Activated naive CD8-positive, alpha-beta T cell treated with anti-CD3 and anti-CD28 coated beads for 36 hours (primary cell): ENCODE data around the gene SNX11. TPM values are rescaled to one million over a fixed set of nuclear protein-coding genes. Genes with fewer than 3 reads are reported as not detected.

Experiments used
- DNase-seq: peaks from one replicate; pipeline ENCODE4 v3.0.0; 2021
- H3K27ac Mint-ChIP-seq: one replicate; pipeline ENCODE4 v1.8.0; 2022; ENCODE audit warnings: mild to moderate bottlenecking, moderate library complexity, mixed read lengths
- H3K27me3 Mint-ChIP-seq: one replicate; pipeline ENCODE4 v1.8.0; 2022; ENCODE audit warnings: mild to moderate bottlenecking, mixed read lengths
- H3K36me3 Mint-ChIP-seq: one replicate; pipeline ENCODE4 v1.8.0; 2021; ENCODE audit warnings: mild to moderate bottlenecking, mixed read lengths
- H3K4me1 Mint-ChIP-seq: one replicate; pipeline ENCODE4 v1.8.0; 2021; ENCODE audit warnings: mixed read lengths
- H3K4me3 Mint-ChIP-seq: one replicate; pipeline ENCODE4 v1.8.0; 2022; ENCODE audit warnings: mild to moderate bottlenecking, moderate library complexity, mixed read lengths
- H3K9me3 Mint-ChIP-seq: one replicate; pipeline ENCODE4 v1.8.0; 2022; ENCODE audit warnings: mixed read lengths
- total RNA-seq, 2 experiments: library from RNA; stranded (reverse); gene quantifications; one replicate each; pipeline ENCODE4 v1.2.3, GENCODE V29; 2021

The SNX11 gene
- total RNA-seq, 2 experiments from 2014 or later: 32.0 to 33.1 TPM

DNA sequence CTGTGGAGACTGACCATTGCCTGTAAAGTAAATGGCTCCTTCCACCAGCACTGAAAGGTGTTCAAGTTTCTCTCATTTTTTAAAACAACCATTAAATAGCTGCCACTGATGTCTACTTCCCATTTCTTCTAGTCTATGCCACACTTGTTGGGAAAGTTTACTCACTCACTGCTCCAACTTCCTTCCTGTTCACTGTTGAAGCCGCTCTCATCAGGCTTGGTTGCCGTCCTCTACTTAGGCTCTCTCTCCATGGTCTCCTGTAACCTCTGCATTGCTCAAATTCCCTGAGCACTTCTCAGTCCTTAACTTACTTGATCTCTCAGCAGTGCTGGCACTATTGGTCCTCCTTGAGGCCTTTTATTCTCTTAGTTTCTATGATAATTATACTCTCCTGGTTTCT, 32.4 kb downstream of the SNX11 start:
- peaks cover 4% of the 10 kb centered on the region for H3K36me3 Mint-ChIP-seq
- H3K4me3 Mint-ChIP-seq: no peak overlapping the region

DNA sequence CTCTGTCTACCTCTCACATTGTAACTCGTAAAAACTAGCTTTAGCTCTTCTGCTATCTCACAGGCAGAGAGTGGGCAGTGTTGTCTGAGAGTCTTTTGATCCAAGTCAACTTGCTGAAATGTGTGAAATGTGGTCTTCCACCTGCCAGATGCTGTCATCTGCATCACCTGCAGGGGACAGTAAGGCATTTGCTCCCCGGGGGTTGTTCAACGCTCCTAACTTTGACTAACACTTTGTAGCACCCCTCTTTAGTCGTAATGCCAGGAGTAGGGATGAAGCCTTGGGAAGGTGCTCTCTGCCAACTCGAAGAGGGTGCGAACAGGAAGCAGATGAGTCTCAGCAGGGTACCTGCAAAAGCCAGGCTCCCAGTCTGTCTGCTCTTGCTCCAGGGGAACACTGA, 36.1 kb downstream of the SNX11 start:
- no peak for DNase-seq
- H3K9me3 Mint-ChIP-seq: no peaks in the 10 kb centered on the region
- no peak overlapping the region for H3K27ac Mint-ChIP-seq
- no peak overlapping the region for H3K4me3 Mint-ChIP-seq
- no peaks in the 10 kb centered on the region for H3K27me3 Mint-ChIP-seq
- peaks cover 12% of the 10 kb centered on the region for H3K4me1 Mint-ChIP-seq
- peaks cover 8% of the 10 kb centered on the region for H3K36me3 Mint-ChIP-seq

More for the DNA sequence above, 32.4 kb downstream of the SNX11 start:
- Mint-ChIP-seq H3K9me3 (no peaks in the 10 kb centered on the region), H3K4me1 (peaks cover 16% of the 10 kb centered on the region), H3K27me3 (no peaks in the 10 kb centered on the region), H3K27ac (peak overlapping the region; percentile 65)
- no peak for DNase-seq

DNA sequence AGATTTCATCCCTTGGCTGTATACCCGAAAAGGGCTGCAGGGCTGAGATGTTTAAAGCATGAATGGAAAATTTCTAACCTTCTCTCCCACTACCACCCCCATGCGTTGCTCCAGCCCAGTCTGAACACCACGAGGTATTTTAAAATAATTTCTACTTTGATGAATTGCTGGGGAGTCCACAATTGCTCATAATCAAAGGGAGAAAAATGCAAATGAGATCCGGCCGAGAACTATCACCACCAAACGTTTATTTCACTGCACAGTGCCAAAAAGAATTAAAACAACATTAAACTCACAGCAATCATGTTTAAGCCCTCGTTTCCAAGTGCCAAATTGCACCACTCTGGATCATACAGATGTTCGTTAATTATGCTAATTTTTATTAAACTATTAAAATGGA, 36.7 kb downstream of the SNX11 start:
- Mint-ChIP-seq H3K4me1 (peaks cover 14% of the 10 kb centered on the region), H3K27ac (no peak overlapping the region), H3K36me3 (peaks cover 8% of the 10 kb centered on the region), H3K27me3 (no peaks in the 10 kb centered on the region), H3K9me3 (no peaks in the 10 kb centered on the region), H3K4me3 (no peak overlapping the region)
- DNase-seq: no peak

DNA sequence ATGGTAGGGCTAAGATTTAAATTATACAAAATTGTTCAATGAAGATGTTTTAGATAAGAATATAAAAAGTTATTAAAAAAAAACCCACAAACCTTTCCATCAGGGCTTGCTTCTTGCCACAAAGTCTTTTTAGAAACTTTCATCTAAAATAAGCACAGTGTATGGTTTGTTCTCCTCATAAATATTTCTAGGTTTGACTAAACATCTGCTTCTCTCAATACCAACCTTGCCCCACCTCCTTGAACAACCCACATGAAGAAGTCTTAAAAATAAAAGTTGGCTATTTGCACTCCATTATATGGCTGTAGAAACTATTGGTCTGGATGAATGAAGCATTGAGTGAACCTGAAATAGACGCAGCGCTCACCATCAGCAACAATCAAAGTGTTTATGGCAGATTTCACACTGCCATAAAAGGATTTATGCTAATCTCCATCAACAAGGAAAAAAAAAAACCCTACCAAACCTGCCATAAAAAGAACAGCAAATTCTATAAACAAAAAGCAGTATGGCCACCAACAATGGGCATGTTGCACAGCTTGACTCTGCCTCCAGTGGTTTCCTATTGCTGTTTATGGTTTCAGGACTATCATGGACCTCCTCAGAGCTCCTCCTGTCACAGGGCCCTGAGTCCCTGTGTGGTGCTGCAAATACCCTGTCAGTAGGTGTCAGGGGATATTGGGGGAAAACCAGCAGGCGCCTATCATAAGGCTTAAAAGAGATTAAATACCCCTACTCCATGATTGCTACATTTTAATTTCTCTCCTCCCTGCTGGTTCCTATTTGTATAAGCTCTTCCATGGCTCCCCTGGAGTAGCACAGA, 37.6 kb downstream of the SNX11 start:
- Mint-ChIP-seq H3K27me3 (no peaks in the 10 kb centered on the region), H3K27ac (no peak overlapping the region), H3K4me3 (no peak overlapping the region), H3K36me3 (peaks cover 8% of the 10 kb centered on the region), H3K4me1 (peaks cover 9% of the 10 kb centered on the region), H3K9me3 (no peaks in the 10 kb centered on the region)
- DNase-seq: no peak

DNA sequence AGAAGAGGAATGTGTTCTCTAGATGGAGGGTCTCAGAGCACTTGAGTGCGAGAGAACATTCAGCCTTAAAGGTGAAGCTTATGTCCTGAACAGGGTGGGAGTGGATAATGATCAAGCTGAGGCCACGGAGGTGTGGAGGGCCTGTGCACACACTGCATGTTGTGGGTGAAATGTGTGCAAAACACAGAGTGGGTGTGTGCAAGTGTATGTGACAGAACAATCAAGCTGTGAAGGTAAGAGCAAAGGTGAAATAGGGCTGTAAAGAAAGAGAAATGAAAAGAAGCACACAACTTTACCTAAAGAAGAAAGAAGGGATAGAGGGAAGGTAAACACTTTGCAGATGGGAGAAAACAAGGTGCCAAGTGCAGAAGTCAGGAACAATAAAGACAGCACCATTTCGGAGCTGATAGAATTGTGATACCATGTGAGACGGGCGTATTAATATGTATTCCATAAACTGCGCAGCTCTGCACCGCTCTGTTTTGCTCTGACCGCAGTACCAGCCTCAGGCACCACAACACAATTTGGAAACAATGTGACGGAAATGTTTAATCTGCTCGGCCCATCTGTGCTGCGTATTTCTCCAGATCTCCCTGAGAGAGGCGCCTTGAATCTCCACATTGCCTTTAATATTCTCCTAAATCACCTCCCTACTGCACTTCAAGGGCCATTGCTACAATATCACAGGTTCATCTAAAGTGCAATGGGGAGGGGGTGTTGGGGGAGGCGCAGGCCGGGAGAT, 40.6 kb downstream of the SNX11 start:
- H3K4me1 Mint-ChIP-seq: peaks cover 5% of the 10 kb centered on the region
- H3K36me3 Mint-ChIP-seq: peaks cover 4% of the 10 kb centered on the region
- H3K9me3 Mint-ChIP-seq: no peaks in the 10 kb centered on the region
- H3K27me3 Mint-ChIP-seq: no peaks in the 10 kb centered on the region
- H3K27ac Mint-ChIP-seq: no peak overlapping the region
- no peak for DNase-seq
- H3K4me3 Mint-ChIP-seq: no peak overlapping the region

DNA sequence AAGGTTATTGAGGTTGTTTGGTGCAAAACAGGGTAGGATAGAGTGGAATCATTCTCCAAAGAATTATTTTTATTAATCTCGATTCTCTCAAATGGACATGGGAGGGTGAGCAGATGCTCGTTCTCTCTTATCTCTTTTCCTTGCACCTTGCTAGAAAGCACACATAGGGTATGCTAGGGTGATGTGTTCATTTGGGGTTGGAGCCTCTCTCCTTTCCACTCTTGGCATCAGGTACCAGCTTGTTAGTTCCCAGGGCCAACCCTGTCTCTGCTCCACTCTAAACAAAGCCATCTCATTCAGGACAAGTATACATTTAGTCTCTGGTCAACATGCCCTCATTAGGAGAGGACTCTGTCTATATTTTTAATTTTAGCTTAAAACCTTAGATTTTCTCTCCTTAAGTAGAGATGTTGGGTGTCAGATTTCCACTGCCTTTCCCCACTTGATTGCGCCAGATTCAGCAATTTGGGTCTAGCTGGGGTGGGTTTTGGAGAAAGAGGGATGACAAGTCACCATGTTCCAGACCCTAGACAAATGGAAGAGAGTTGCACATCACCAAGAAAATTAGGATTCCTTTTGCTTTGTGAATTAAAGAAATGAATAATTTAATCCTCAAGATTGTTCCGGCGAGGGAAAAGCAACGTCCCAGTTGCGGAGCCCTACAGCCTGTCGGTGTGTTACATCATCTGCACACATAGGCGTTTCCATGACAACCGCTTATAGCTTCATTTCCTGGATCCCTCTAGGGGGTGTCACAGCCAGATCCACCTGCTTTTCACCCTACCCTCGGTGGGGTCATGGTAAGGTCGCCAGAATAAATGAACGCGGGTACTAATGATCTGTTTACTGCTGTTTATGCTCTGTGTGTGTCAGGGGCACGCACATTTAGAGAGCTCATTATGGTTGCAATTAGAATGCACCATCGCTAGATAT, 41.6 kb downstream of the SNX11 start:
- DNase-seq: no peak
- Mint-ChIP-seq H3K27ac (no peak overlapping the region), H3K9me3 (no peaks in the 10 kb centered on the region), H3K27me3 (no peaks in the 10 kb centered on the region), H3K4me3 (no peak overlapping the region), H3K4me1 (peaks cover 2% of the 10 kb centered on the region), H3K36me3 (peaks cover 4% of the 10 kb centered on the region)

DNA sequence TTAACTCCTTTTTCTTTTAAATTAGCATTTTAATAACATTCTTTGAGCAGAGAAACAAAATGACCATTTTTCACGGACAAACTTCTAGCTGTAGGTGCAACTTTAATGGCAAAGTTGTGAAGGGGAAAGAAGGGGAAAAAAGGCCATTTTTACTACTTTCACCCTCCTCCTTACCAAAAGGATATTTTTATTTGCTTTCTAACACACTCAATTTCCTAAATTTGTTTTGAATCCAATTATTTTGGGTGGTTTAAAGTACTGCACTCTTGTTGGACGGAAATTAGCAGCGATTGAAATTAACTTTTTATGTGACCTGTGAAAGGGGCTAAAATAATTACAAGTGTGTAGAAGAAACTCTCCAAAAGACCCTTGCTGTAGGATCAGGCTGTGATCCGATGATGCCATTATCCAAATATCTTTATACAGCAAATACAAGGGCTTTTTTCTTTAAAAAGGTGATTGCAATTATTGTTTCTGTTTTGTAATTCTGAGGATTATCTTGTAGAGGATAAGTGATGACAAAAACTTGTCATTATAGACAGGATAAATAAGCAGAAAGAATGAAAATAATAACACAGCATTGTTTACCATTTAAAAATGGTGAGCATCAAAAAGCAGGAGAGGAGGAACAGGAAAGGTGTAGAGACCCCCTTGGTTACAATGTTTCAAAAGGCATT, 42.4 kb downstream of the SNX11 start:
- no peaks in the 10 kb centered on the region for H3K27me3 Mint-ChIP-seq
- H3K4me1 Mint-ChIP-seq: peaks cover 2% of the 10 kb centered on the region
- H3K4me3 Mint-ChIP-seq: no peak overlapping the region
- H3K27ac Mint-ChIP-seq: no peak overlapping the region
- H3K9me3 Mint-ChIP-seq: no peaks in the 10 kb centered on the region
- H3K36me3 Mint-ChIP-seq: peaks cover 4% of the 10 kb centered on the region
- no peak for DNase-seq

DNA sequence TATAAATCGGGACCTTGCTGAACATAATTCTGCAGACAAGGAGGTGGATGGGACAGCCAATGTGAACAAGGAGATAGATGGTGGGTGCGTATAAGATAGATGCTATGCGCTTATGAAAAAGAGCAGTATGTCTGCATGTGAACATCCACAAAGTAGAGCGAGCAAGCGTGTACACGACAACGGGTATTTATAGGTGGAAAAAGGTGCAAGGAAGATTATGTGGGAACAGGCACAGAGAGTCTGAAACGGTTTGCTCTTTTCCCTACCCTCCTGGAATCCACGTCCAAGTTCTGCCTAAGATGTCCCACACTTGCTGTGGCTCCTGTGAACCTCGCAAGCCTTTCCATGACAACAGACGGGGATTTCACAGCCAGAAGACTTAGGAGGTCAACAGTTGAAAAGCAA, 43.0 kb downstream of the SNX11 start:
- no peak overlapping the region for H3K27ac Mint-ChIP-seq
- H3K27me3 Mint-ChIP-seq: no peaks in the 10 kb centered on the region
- no peak for DNase-seq
- H3K4me3 Mint-ChIP-seq: no peak overlapping the region
- no peaks in the 10 kb centered on the region for H3K9me3 Mint-ChIP-seq
- peaks cover 2% of the 10 kb centered on the region for H3K4me1 Mint-ChIP-seq
- H3K36me3 Mint-ChIP-seq: peaks cover 4% of the 10 kb centered on the region

DNA sequence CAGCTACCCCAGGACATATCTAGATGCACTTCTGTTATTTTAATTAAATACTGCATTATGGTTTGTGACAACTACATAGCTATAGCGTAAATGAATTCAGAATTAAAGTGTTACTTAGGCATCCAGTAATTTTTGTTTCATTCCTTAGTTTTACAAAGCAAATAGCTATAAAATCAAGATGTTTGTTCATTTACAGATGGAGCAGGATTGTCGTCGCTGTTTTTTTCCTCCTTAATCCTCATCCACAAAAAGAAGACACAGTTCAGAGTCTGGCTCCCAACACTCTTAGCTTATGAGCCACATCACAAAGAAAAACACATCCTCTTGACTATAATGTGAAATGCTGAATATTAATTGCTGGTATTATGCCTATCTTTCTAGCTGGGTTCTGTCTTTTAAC, 43.7 kb downstream of the SNX11 start:
- DNase-seq: no peak
- H3K36me3 Mint-ChIP-seq: no peaks in the 10 kb centered on the region
- no peaks in the 10 kb centered on the region for H3K27me3 Mint-ChIP-seq
- H3K9me3 Mint-ChIP-seq: no peaks in the 10 kb centered on the region
- H3K4me3 Mint-ChIP-seq: no peak overlapping the region
- no peak overlapping the region for H3K27ac Mint-ChIP-seq
- peaks cover 2% of the 10 kb centered on the region for H3K4me1 Mint-ChIP-seq

DNA sequence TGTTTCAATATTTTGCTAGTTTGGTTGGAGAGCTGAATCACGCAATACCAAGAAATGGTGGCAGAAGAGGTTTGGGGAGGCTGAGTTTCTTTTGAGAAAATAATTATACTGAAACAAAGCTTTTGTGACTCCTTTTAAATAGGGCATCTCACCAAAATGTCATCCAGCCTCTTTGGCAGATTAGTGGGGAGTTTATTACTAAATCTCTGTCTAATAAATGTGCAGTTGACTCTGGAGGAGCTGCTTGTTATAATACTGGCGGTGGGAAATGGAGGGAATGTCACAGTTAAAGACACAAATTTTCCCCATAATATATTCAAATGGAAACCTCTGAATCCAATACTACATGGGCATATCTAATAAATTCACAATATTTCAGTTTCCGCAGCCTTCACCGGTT, 44.7 kb downstream of the SNX11 start:
- H3K4me1 Mint-ChIP-seq: peaks cover 2% of the 10 kb centered on the region
- H3K36me3 Mint-ChIP-seq: no peaks in the 10 kb centered on the region
- no peaks in the 10 kb centered on the region for H3K27me3 Mint-ChIP-seq
- no peak for DNase-seq
- H3K4me3 Mint-ChIP-seq: no peak overlapping the region
- H3K27ac Mint-ChIP-seq: no peak overlapping the region
- H3K9me3 Mint-ChIP-seq: no peaks in the 10 kb centered on the region

DNA sequence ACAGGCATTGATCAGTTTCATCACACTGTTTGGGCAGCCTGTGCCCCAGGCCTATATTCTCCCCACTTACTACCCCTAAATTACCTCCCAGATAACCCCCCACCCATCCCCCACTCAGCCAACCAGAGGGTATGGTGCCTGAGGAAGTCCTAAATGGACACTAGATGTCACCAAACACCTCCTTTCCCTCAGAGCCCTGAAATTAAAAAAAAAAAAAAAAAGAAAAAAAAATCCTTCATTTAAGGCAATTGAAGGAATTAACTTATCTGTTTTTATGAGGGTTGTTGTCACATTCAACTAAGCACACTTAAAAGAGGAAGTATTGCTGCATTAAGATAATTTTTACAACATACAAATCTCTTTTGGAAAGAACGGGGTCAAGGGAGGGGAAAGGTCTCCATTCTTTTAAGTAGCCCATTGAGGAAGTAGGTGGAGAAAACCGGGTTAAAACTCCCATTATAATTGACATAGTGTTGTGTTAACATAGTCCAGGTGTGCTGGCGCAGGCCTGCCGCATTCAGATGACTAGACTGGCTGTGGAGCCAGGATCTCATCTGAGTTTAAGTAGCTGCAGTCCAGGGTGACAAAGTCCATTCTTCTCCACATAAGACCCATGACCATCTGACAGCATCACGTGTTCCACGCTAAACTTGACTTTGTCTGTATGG, 46.3 kb downstream of the SNX11 start:
- H3K9me3 Mint-ChIP-seq: no peaks in the 10 kb centered on the region
- peak; percentile 13 for DNase-seq
- no peaks in the 10 kb centered on the region for H3K27me3 Mint-ChIP-seq
- H3K27ac Mint-ChIP-seq: no peak overlapping the region
- peaks cover 2% of the 10 kb centered on the region for H3K4me1 Mint-ChIP-seq
- no peaks in the 10 kb centered on the region for H3K36me3 Mint-ChIP-seq
- H3K4me3 Mint-ChIP-seq: no peak overlapping the region

DNA sequence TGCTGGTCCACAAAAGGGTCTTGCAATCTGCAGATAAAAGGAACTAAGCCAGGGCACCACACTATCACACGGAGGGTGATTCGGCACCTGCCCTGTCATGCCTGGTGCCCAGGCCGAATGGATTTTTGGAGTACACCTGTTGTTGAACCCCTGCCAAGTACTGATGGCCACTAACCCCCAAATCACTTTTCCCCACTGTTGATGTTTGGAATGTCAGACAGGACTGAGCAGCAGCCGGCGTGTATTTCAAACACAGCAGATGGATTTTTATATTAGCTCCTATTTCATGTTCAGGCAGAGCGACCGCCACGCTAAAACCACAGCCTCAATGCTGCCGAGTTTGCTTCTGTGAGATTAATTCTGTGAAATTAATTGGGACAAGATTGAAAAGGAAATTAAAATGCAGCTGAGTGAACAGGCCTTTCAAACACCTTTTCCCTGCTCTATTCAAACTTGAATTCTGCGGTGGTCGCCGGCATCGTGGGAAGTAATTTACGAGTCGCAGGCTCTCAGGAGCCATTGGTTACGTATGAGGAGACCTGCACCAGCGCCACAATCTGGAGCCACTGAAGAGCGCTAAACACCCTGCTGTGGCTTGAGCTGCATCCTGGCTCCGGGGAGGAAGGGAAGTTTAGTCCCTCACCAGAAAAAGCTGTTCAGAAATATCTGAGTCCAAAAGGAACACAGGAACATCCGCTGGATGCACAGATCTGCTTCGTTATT, 48.5 kb downstream of the SNX11 start:
- Mint-ChIP-seq H3K4me1 (no peaks in the 10 kb centered on the region), H3K27me3 (no peaks in the 10 kb centered on the region), H3K4me3 (no peak overlapping the region), H3K9me3 (no peaks in the 10 kb centered on the region), H3K27ac (no peak overlapping the region), H3K36me3 (no peaks in the 10 kb centered on the region)
- DNase-seq: no peak

DNA sequence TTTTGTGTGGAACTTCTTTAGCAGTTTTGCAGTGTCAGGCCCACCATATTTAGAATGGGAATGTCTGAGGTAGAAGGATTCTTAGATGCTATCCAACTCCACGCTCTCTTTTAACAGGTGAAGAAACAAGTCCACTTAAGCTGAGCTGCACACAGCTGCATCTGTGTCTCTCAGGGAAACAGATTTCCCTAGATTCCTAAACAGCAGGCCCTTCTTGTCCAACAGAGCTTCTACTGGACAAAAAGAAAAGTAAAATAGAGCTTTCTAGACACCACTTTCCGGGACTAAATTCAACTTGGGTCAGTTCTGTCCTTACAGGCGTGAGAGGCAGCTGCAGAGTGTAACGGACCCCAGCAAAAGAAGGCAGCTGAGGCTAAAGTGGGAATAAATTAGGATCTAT, 51.7 kb downstream of the SNX11 start:
- H3K36me3 Mint-ChIP-seq: no peaks in the 10 kb centered on the region
- no peak overlapping the region for H3K27ac Mint-ChIP-seq
- no peaks in the 10 kb centered on the region for H3K27me3 Mint-ChIP-seq
- H3K9me3 Mint-ChIP-seq: no peaks in the 10 kb centered on the region
- H3K4me1 Mint-ChIP-seq: peaks cover 4% of the 10 kb centered on the region
- H3K4me3 Mint-ChIP-seq: no peak overlapping the region
- no peak for DNase-seq
